HG02610 (cell line): ENCODE results near the gene PDE6B.
"Not testable (repeated sequence)": the region's sequence is repeated elsewhere in the genome, so short reads cannot be mapped to it uniquely, and the experiment has no call there.

Source experiments
- ATAC-seq: cut with Tn5 transposase; IDR thresholded peaks from one replicate; pipeline ENCODE4 v1.9.1; 2021; ENCODE audit warnings: mild to moderate bottlenecking, moderate library complexity; ENCODE audit not compliant: unreplicated experiment

PDE6B gene

GRCh38 chr4:635066-635835 lies 9.9 kb downstream of the PDE6B start:
- ATAC-seq: not testable (repeated sequence)

DNA sequence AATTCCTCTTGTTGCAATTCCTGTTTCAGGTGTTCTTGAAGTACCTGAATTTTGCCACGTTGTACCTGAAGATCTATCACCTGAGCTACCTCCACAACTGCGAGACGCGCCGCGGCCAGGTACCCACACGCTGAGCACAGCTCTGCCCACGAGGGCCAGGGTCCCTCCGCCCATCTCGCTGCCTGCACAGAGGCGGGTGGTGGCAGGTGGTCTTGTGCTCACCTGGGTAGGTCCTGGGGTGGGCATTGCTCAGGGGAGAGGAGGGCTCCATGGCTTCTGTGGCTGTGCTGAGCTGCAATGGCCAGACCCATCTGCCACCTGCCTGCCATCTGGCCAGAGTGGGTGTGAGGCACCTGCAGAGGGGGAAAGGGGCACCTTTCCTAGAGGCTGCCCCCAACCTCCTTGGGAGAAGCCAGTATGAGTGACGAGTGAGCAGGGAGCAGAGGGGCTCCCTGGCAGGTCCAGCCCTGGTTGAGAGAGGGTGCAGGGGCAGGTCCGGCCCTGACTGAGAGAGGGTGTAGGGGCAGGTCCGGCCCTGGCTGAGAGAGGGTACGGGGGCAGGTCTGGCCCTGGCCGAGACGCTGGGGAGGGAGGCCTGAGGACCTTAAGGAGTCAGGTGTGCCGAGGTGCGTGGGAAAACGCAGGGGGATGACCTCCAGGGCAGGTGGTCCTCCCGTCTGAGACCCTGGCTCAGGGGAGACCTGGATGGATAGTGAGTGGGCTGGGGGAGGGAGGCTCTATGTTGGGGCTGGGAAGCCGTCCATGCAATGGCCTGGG lies 10.7 kb downstream of the PDE6B start:
- no peak for ATAC-seq

DNA sequence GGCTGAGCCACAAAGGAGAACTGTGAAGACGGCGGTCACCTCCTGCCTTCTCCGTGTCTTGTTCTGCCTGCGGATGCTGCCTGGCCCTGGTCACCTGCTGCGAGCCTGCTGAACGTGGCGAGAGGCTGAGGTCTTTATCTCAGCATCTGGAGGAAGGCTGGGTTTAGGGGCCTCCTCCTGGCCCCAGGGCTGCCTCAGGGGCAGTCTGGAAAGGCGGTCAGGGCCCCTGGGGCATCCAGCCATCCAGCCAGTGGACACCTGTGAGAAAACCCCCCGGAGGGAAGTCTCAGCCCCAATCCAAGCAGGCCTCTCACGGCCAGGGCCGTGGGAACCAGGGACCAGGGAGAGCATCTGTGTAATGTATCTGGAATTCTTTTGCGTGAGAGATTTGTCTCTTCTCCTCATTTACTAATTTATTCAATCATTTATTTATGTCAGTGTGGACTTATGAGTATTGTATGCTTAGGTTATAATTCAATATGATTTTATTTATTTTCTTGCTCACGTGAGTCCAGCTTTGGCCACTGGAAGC lies 11.3 kb downstream of the PDE6B start:
- ATAC-seq: no peak

DNA sequence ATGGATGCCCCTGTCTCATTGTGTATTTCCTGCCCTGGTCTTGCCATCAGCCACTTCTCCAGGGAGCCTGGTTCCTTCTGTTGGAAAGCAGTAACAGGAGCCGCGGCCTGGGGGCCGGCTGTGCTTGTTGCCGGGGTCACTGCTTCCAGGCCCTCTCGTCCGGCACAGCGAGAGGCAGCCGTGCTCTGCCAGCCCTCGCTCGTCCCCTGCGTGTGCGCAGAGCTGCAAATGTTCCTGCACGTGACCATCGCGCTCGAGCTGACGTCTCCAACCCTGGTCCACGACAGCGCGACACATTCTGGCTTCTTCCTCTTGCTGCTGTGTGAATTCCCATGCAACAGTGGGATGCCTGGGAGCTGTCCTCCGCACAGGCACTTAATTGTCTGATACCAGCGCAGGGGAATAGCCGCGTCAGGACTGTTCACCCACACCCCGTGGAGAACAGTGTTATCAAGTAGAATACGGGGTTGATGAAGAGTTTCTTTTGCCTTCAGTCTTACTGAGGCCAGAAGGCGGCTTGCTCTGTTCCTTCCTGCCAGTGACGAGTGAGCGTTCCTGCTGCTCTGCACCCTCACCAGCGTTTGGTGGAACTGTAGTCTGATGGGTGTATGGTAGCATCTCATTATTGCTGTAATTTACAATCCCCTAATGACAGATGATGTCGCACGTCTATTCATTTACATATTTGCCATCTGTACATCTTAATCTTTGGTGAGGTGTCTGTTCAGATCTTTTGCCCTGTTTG lies 12.3 kb downstream of the PDE6B start:
- no peak for ATAC-seq

GRCh38 chr4:642366-642765 lies 17.0 kb downstream of the PDE6B start:
- not testable (repeated sequence) for ATAC-seq

DNA sequence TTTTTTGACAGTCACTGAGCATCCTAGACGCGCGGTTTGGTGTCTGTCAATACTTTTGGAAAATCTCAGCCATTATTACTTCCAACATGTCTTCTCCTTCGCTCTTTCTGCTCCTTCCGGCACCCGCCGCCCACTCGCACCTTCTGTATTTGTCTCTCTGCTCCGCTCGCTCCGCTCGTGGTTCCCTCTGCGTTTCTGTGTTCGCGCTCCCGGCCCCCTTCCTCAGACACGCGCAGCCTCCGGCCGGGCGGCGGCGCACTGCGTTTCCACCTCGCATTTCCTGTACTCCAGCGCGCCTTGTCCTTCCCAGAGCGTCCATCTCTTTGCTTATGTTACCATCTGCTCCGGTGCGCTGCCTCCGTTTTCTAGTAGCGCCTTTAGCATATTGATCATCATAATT lies 21.1 kb downstream of the PDE6B start:
- ATAC-seq: no peak

- ATAC-seq: no peak
Observed at GRCh38 chr4:647481-647880, 22.1 kb downstream of the PDE6B start.

GRCh38 chr4:648579-649292 lies 23.4 kb downstream of the PDE6B start:
- no peak for ATAC-seq

DNA sequence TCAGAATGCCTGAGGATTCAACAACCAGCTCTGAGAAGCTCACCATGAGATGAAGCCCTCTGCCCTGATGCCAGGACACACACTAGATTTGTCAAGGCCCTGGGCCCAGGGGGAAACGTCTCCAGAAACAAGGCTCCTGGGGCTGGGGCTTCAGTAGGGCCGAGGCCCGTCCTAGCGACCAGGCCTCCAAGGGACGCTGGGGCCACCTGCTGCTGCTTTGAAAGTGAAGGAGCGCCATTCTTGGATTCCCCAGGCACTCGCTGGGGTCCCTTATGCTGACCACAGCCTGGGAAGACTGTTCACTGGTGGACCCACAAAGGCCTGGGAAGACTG lies 23.9 kb downstream of the PDE6B start:
- ATAC-seq: no peak

DNA sequence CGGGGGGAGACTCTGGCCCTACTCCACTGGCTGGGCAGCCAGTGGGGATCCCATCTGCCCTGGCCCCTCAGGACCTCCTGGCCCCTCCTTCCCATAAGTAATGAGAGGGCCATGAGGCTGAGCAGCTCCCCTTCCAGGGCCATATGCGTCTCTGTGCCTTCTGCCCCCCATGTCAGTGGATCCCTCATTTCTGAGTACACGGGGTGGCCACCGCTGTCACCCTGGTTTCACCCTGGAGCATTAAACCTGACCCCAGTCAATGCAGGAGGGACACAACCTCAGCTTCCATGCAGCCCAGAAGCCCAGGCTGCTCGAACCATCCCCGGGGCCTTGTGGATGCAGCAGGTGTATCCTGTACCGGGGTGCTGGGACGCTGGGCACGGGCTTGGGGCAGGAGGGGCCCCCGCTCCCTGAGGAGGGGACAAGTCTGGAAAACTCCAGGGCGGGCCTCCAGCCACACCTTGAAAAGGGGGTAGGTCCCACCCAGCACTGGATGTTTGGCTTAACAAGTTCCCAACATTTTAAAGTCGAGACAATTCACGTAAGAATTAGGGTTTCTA lies 24.5 kb downstream of the PDE6B start:
- no peak for ATAC-seq

DNA sequence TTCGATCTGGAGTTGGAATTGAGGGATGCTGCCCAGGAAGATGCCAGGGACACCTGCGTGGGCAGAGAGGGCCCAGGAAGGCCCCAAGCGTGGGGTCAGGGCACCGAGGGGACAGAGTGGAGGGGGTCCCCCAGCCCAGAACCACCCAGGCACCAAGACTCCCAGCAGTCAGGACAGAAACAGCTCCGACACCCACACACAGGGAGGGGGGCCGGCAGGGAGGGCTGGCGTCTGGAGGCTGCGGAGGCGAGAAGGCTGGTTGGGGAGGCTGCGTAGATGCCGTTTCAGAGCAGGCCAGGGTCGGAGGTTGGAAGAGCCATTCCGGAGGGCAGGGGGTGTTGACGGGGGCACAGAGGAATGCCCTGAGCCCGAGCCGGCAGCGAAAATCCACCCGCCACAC lies 25.1 kb downstream of the PDE6B start:
- no peak for ATAC-seq

DNA sequence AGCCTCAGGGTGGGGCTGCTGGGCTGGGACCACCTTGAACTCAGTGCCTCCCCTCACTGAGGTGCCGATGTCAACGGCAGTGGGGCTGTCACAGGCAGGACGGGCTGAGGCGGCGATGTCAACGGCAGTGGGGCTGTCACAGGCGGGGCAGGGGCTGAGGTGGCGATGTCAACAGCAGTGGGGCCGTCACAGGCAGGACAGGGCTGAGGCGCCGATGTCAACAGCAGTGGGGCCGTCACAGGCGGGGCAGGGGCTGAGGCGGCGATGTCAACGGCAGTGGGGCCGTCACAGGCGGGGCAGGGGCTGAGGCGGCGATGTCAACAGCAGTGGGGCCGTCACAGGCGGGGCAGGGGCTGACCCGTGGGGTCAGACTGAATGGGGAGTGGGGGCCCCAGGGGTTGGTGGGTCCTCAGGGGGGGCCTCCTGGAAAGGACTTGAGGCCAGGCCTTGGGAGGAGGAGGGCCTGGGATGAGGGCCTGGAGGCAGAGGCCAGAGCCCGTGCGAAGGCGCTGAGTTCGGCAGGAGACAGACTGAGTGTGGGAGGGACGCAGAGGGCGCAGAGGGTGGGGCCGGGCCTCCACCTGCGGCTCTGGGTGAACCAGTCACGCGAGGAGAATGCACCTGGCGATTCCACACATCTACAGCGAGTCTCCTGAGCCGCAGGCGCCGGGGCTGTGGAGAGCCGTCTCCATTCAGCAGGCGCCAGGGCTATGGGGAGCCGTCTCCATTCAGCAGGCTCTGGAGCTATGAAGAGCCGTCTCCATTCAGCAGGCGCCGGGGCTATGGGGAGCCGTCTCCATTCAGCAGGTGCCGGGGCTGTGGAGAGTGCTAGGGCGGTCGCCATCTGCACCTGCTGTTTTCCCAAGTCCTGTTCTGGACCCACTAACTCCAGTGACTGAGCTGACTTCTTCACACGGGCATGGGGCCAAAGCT lies 25.8 kb downstream of the PDE6B start:
- ATAC-seq: no peak

DNA sequence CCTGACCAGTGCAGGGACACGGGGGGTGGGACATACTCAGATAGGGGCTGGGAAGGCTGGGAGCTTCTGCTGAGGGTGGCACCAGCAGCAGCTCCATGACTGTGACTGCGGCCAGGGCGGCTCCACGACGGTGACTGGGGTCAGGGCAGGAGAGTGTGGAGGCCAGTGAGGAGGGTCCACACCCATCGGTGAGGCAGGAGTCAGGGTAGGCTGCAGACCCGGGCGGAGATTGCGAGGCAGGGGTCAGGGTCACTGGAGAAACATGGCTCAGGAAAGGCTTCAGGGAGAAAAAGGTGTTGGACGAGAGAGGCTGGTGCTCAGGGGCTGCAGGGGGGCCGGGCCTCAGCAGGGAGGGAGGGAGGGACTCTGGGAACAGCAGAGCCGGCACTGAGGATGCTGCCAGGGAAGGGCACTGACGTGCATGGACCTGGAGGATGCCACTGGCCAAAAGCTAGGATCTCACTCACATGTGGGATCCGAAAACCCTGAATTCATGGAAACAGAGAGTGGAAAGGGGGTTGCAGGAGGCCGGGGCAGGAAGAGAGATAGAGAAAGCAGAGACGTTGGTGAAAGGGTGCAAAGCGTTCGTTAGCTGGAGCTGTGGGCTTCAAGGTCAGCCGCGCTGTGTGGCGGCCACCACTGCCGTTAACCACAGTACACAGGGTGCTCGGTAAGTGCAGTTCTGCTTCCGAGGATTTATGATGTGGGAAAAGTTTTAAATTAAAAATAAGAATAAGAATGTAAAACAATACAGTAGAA lies 26.7 kb downstream of the PDE6B start:
- no peak for ATAC-seq

DNA sequence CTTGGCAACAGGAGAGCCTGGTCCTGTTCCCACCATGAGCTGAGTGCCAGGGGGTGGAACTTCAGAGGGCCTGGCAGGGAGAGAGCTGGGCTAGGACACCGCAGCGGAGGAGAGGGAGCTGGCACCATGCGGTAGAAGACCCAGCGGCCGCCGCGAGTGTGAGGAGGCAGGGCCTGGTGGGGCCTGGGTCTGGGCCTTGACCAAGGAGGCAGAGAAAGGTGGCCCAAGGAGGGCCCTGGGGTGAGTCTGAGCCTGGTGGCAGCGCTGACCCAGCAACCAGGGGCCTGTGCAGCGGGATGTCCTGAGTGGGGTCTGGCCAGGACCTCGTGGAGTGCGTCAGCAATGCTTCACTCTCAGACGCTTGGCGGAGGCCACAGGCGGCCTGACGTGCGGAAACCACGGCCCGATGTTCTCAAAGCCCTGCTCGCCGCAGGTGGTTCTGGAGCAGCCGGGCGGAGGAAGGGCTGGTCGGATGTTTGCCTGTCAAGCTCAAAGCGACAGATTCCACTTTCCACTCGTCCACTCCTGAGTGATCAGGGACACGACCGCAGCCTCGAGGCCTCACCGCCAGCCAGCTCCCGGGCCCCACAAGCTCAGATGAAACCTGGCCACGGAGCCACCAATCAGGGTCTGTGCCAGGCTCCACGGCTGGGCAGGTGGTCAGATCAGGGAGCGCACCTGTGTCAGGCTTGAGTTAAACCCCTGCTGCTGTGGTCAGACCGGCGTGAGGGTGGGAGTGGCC lies 27.9 kb downstream of the PDE6B start:
- ATAC-seq: no peak

DNA sequence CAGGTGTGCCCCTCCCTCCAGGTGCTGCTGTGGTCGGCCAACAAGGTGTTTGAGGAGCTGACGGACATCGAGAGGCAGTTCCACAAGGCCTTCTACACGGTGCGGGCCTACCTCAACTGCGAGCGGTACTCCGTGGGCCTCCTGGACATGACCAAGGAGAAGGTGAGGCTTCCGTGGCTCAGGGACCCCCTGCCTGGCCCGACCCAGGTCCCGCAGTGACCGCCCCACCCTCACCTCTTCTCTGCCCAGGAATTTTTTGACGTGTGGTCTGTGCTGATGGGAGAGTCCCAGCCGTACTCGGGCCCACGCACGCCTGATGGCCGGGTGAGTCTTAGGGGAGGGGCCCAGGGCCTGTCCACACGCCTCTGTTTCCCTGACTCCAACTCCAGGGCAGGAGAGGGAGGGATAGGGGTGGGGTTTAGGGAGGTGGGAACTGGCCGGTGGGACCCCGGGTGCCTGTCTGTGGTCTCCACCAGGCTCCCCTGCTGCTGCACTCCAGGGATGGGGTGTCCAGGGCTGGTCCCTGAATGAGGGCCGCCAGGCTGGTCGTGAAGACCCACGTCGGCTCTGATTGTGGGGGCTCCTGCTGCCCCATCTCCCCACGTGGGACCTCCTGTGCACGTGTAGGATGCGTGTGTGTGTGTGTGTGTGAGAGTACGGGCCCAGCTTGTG lies 28.6 kb downstream of the PDE6B start:
- ATAC-seq: no peak

- no peak for ATAC-seq
Observed at GRCh38 chr4:654503-654845, 29.1 kb downstream of the PDE6B start.

GRCh38 chr4:654871-655463 lies 29.6 kb downstream of the PDE6B start:
- no peak for ATAC-seq
